ENCODE measurements around the gene STKLD1.
"Not testable (repeated sequence)": the region's sequence is repeated elsewhere in the genome, so short reads cannot be mapped to it uniquely, and the experiment has no call there.

STKLD1 gene

DNA sequence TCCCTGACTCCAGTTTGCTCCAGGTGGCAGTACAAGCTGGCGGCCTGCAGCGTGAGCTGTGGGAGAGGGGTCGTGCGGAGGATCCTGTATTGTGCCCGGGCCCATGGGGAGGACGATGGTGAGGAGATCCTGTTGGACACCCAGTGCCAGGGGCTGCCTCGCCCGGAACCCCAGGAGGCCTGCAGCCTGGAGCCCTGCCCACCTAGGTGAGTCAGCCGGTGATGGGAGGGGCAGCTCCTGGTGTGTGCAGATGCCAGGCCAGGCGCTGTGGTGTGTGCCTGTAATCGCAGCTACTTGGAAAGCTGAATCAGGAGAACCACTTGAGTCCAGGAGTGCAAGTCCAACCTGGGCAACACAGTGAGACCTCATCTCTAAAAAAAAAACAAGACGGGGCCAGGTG lies 73.6 kb downstream of the STKLD1 start:
- no peak for DNase-seq

DNA sequence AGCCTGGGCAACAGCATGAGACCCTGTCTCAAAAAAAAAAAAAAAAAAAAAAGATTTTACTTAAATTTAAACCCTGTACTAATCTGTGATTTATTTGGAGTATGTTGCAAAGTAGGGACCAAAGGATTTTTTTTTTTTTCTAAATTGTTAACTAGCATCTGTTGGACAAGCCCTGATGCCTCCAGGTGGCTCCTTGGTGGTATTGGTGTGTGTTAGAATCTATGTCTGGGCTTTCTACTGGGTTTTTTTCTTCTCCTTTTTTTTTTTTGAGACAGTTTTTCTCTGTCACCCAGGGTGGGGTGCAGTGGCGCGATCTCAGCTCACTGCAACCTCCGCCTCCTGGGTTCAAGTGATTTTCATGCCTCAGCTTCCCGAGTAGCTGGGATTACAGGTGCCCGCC lies 75.7 kb downstream of the STKLD1 start:
- DNase-seq = not testable (repeated sequence)

GRCh38 chr9:133452562-133452961 lies 76.4 kb downstream of the STKLD1 start:
- DNase-seq = no peak

DNA sequence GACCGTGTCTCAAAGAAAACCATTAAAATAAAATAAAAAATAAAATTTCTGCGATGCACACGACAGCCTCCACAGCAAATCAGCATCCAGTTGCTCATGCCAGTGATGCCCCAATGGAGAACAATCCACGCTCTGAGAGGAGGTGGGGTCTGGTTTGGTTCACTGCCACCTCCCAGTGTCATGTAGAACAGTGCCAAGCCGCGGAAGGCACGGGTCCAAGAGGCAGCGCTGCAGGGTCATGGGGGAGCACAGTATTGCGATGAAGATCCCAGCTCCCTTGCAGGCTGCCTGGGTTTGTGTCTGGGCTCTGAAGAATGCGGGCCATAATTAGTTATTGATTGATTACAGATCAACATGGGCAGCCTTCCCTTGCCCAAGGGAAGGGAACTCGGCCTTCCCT lies 77.5 kb downstream of the STKLD1 start:
- no peak for DNase-seq

- no peak for DNase-seq
Observed at GRCh38 chr9:133454325-133454724, 78.2 kb downstream of the STKLD1 start.

GRCh38 chr9:133454943-133455673 lies 78.9 kb downstream of the STKLD1 start:
- DNase-seq = no peak
